Fibroblast of skin of left quadriceps (primary cell): ENCODE data around the gene LRRN1.

ENCODE experiments used
- DNase-seq, 2 experiments: peaks; one replicate each; pipeline ENCODE4 v3.0.0-alpha.2; 2013; ENCODE audit warnings: low read depth in 2 of 2

Gene LRRN1

DNA sequence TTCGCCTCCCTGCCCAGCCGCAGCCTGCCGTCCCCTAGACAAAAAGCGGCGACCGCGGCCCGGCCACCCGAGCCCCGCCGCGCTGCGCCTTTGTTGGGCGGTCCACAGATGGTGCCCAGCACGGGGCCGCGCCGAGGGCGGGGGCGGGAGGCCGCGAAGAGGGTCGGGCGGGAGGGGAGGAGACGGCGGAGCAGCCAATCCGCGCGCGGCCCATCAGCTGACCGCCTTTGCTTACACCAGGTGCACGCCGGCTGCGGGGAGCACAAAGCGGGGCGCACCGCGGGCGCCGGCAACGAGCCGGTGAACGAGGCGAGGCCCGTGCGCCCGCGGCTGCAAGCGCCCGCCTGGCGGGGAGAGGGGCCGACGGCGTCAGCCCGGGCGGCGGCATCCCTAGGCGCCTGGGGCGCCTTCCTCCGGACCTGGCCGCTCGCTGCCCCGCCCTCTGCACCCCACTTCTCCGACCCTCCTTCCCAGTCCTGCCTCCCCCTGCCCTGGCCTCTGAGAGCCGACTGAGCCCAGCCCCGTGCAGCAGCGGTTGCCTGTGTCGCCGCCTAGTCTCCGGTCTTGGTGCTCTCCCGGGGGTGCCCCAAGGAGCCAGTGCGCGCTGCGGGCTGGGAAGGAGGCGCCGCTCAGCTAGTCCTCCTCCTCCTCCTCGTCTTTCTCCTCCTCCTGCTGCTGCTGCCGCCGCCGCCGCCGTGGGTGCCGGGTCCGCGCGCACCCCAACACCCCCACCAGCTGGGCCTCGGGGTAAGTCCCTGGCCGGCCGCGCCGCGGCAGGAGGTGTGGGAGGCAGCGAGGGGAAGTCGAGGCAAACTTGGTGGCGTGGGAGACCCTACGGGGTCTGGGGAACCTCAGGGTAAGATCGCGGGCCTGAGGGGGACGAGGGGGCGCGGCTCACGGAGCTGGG is at the start of gene LRRN1:
Gene LRRN1 (plus strand): TSS at position 259 of the 907 bp plus-strand sequence. CDS start 45,211 bp downstream, outside the sequence.
- DNase-seq: no peak

DNA sequence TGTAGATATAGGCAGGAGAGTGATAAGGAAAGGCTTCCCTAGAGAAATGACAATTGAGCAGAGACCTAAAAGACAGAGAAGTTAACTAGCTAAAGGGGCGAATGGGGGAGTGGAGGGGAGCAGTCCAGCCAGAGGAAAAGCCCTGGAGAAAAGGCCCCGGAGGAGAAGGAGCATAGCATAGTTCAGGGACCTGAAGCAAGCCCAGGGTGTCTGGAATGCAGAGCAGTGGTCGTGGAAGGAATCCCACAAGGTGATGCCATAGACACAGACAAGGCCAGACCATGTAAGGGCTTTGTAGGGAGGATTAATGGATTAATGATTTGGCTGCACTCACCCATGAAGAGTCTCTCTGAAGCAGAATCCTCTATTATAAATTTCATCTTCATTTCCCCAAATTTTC is 45.8 kb upstream of the LRRN1 start:
- no peak for DNase-seq

DNA sequence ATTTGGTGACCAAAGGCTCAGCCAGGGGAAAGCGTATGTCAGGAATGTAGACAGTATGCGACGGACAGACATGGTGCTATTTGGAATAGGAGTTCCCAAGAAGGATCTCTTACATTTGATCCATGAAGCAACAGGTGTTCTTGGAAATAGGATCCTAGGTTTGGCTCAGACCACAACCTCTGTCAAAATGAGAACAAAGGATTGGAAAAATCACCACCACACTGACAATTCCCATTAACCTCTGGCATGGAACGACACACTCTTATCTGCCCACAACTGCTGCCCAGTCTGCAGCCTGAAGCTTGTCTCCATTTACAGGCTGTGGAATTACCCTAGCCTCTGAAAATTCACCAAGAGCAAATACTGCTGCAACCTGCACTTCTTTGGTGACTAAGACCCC is 33.6 kb upstream of the LRRN1 start:
- no peak for DNase-seq

DNA sequence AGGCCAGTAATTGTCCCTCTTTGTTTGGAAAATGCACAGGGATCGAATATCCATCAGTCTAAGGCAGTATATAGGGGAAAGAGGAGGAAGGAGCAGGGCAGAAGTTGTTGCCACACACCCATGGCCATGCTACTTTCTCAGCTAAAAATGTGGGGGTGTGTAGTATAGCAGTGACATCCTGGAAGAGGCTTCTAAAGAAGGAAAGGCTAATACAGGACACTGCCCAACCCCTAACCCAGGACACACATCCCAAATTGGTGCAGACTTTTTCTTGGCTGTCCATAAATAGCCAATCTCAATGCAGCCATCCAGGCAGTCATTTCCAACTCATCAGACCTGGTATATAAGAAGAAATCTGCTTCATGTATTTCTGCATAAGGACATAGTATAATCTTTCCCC is 33.1 kb upstream of the LRRN1 start:
- DNase-seq: no peak

DNA sequence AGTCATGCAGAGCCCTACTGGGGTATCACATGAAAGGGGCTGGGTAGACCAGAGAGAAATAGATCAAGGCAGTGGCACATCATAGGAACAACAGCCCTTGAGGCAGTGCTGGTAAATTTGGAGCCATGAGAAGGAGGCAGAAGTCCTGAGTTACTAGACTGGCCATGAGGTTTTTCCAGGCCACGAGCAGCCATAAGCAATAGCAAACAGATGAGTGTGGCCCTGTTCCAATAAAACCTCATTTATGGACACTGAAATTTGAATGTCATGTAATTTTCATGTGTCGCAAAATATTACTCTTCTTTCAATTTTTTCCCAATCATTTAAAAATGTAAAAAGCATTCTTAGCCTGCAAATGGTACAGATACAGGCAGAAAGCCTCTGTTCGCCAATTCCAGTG is 28.1 kb upstream of the LRRN1 start:
- no peak for DNase-seq

DNA sequence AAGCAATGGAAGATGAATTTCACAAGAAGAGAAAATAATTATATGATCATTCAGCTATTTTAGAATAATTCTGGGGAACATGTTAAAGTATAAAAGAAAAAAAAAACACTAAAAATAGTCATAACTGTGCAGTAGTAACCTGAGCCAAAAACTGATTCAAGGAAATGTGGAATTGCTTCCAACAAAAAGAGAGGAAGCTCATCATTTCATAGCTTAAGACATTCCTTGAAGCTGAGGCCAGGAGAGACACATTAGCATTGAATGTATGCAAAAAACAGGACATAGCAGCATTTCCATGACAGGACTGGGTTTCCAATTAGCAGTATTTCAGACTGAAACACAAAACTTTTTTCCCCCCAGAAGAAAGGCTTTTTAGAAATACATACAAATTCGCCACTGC is 27.7 kb upstream of the LRRN1 start:
- no peak for DNase-seq

DNA sequence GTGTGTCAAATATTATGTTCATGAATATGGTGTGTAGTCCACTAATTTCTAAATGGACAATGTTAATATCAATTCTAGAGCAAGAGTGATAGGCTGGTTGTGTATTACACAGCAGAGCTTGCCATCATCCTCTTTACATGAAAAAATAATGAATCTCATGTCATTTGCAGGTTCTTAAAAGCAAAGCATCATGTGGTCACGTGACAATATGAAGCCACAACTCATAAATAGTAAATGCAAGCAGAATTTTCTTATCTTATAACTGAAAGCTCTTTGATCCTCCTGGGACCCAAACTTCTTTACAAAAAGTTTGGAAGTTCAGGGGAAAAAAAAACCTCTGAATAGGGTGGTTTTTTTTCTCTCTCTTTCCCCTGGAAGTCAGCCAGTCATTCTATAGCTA is 26.9 kb upstream of the LRRN1 start:
- no peak for DNase-seq

DNA sequence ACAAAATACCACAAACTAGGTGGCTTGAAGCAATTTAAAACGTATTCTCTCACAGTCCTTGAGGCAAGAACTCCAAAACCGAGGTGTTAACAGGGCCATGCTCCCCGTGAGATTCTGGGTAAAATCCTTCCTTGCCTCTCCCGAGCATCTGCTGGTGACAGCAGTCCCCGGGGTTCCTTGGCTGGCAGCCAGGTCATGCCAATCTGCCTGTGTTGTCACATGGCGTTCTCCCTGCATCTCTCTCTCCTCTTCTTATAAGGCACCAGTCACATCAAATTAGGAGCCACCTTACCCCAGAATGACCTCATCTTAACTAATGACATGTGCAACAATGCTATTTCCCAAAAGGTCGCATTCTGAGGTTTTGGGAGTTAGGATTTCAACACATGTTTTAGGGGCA is 26.3 kb upstream of the LRRN1 start:
- DNase-seq: no peak

DNA sequence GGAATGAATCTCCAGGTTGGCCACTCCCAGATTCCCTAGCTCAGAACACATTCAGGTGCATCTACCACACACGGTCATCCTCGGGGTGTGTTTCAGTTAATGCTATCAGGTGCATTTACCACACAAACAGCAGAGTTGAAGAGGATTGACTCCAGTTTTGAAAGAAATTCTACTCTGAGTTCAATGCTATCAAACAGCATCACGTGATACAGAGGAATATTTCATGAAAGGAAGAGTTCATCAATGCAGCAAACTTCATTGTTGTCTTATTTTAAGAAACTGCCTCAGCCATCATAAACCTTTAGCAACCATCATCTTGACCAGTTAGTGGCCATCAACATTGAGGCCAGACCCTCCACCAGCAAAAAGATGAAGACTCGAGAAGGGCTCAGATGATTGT is 22.6 kb upstream of the LRRN1 start:
- DNase-seq: no peak

DNA sequence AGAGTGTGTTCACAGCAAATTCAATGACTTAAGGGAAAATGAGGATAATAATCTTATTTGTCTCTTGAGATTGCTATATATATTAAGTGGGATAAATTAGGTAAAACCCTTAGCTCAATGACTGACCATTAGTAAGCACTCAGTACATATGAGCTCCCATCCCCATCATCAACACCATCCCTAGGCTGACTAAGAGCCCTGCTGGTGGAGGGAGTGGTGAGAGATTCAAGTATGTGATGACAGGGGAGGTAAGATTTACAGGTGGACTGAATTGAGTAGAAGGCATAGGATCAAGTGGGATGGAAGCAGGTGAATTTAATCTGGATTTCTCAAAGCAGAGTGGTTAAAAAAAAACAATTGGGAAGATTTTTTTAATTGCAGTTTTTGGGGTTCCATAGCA is 21.0 kb upstream of the LRRN1 start:
- no peak for DNase-seq

DNA sequence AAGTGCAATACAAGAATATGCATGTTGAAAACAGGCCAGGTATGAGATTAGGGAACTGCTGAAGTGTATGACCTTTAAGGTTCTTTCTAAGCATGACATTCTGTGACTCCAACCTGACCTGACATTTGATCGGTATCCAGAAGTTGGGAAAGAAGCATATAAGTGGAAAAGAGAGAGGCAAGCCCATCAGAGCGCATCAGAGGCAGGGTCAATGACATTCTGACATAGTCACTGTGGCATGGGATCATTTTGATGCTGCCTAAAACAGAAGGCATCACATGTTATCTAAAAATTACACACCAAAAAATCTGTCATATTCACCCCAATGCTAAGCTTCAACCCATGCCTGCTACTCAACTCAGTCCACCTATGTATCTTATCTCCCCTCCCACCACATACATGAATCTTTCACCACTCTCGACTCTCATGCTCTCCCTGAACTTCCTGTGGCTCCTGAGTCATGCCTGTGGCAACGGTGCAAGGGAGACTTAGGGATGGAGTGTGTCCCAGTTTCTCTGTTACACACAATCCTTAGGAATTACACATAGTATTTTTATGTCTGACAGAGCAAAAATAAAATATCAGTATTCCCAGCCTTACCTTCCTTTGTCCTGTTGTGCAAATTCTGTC is 20.5 kb upstream of the LRRN1 start:
- DNase-seq: peak; percentile 35 to 36

DNA sequence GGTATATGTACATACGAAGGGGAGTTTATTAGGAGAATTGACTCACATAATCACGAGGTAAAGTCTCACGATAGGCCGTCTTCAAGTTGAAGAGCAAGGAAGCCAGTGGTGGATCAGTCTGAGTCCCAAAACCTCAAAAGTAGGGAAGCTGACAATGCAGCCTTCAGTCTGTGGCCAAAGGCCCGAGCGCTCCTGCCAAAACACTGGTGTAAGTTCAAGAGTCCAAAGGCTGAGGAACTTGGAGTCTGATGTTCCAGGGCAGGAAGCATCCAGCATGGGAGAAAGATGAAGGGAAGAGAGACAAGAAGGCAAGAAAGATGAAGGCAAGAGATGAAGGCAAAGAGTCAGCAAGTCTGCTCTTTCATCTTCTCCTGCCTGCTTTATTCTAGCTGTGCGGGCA is 16.8 kb upstream of the LRRN1 start:
- no peak for DNase-seq

DNA sequence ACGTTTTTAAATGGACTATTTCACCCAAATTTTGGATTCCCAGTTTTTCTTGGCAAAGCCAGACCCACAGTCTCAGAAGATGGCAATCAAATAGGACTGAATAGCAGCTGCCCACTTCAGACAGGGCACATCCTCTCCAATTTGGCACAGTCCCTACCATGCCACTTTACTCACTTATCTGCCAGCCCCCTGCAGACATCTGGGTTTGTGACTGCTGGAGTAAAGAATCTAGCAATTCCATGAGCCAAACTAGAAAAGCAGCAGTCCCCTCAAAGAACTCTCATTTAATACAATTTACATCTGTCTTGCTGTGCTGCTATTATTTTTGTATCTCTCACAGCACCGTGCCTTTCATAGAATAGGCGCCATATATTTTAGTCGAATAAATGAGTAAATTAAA is 16.0 kb upstream of the LRRN1 start:
- no peak for DNase-seq

DNA sequence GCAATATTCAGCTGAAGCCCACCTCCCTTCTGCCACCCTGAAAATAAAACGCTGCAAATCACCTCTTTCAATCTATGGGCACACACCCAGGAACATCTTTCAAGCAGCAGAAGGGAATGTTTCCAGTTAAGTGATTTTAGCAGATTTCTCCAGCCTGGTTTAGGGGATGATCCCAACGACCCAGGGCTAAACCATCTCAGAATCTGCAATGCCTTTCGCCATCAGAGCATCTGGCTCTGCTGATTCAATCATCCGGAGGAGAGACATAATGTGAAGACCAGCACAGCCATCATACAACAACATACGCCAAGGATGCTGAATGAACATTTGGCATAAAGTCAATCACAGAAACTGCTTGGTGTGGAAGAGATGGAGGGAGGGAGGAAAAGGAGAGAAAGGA is 15.5 kb upstream of the LRRN1 start:
- no peak for DNase-seq

DNA sequence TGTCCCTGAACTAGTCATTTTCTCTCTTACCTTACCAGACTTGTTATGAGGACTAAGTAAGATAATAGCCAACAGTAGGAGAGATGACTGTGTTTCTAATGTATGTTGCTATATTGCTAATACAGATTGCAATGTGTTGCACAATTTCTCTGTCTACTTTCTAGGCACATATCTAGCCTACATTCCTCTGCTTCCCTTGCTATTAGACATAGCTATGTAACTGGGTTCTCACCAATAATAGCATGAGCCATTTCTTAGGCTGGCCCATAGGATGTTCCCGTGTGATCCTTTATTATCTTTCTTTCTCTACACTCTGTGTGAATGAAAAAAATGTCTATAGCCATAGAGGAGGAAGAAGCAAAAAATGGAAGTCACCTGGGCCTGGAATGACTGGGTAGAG is 6.8 kb upstream of the LRRN1 start:
- DNase-seq: no peak

DNA sequence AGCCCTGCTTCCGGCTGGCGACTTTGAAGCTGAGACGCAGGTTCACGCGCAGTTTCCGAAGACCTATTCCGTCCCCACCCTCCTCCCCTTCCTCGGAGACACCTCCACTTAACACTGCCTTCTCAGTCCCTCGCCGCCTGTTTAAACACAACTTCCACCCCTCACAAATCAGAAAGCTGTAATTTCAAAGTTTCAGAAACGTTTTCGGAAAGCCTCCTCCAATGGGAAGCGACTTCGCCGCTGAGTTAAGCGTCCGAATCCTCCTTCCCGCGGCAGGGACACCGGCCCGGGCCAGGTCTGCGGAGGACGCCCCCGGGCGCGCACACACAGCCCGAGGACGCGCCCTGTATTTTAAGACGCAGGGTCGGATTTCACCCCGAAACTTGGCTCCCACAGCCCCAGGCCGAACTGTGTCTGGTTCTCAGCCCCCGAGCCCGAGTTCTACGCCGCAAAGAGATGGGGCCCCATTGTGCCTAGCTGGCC is 559 bp upstream of the LRRN1 start:
- DNase-seq: no peak

DNA sequence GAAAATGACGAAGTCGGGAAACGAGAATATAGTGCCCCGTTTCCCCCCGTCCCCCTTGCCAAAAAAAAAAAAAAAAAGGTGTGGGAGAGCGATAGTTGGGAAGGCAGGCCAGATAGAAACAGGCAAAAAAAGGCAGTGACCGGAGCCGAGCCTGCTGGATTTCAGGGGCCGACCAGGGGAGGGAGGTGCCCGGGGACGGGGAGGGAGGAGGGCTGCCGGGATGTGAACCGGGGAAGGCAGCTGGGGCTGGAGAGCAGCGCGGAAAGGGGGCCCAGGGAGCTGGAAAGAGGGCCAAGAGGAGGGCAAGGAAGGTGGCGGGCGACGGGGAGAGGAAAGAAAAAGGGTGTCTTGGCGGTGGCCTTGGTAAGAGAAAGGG is 837 bp downstream of the LRRN1 start:
- no peak for DNase-seq

DNA sequence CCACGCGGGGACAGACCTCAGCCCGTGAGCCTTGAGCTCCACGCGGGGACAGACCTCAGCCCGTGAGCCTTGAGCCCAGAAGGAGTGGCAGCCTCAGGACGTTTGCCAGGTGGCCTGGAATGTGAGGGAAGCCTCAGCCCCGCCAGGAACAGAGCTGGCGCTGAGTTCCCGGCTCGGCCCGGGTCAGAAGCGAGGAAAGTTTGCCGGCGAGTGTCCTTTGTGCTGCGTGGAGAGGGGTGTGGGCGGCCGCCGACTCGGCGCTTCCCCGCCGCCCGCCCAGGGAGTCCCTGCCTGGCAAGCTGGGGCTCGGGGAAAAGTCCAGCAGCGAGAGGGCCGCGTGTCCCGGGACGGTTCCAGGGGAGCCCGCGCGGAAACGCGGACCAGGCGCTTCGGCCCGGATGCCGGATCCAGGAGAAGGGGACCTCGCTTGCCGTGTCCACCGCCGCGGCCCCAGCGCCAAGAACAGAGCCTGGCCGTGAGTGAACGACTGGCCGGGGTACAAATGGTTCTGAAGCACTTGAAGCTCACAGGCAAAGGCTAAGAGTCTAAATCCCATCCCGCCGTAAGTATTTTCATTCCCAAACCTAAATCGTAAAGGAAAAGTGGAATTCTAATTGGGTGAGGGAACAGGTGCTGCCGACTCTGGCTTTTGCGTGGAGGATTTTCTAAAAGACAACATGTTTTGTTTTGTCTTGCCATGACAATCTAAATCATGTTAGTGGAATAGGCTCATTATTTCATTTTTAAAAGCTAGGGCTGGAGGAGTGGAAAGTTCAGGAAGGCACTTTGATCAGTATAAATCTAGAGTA is 1.7 kb downstream of the LRRN1 start:
- DNase-seq: no peak

DNA sequence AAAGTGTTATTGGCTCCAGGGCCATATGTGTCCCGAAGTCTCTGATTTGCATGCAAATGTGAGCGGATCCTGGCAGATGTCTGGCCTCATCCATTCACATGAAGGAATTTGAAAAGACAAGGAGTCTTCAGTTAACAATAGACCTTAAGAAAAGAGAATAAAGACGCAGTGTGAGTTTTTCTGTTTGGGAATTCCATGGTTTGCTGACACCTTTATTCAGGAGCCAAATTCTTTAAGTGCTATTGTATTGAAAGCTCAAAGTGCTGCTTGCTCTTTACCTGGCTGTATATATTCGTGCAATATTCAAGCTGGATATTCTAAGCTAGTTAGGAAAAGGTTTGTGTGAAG is 2.2 kb downstream of the LRRN1 start:
- DNase-seq: no peak

DNA sequence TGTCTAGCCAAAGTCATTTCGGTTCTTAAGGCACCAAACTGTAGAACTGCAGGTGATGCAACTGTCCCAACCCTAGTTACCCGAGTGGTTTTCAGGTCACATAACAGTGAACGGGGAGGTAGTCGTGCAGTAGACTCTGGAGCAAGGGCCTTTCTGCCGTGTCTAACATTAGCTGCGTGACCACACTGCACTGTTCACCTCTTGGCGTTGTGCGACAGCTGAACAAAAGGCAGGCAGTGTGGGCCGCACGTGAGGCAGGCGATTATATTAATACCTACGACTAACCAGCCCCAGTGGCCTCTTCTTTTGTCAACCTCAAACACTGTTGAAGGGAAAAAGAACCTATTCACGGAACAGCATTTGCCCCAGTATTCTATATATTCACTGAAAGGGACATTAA is 2.8 kb downstream of the LRRN1 start:
- no peak for DNase-seq

DNA sequence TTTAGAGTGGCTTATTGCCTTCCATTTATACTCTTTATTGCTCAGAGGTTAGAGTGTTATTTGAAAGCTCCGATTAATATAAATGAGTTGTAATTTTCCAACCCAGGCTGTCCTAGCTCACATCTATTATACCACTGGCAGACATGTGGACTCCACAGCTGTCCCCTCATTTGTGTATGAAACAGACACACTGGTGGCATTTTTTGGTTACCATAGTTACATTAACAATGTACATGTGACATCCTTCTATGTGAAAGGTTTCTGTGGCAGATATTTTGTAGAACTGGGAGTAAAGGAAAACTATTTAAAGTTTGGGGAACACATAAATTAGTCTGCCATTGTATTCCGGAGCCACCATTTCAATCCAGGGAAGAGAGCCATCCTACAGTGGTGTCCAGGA is 5.3 kb downstream of the LRRN1 start:
- DNase-seq: no peak

DNA sequence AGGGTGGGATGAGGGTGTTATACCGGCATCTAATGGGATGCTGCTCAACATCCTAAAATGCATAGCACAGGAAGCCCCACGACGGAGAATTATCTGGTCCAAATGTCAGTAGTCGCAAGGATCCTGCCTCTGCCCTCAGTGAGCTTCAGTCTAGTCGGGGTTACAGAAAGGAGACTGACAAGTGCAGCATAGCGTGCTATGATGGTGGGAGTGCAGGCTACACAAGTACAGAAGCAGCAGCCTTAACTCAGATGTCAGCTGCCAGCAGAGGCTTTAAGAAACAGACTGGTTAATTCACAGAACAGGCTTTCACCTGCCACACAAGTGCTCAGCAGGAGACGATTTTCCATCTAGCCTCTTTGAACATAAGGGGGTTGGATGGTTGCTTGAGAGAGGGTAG is 6.9 kb downstream of the LRRN1 start:
- no peak for DNase-seq

DNA sequence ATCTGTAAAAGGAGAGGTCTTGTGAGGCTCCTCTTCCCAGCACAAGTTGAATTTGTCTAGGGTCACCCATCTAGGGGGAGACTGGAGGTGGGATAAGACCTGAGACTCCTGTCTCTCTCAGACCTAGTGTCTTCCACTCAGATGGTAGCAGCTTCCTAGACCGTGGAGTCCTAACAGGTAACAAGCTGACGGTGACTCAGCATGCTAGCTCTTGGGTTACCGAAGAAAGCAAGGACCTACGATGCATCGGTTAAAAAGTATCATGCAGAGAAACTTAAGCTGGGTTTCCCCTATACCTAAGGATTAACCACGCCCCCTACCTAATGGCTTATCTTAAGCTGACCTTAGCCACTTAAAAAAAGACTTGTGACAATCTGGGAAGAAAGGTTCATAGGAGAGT is 7.6 kb downstream of the LRRN1 start:
- DNase-seq: no peak
